Dermis microvascular lymphatic vessel endothelial cell (primary cell): Measurements from ENCODE around the gene RPS14. TPM values are rescaled to one million over a fixed set of nuclear protein-coding genes. Genes with fewer than 3 reads are reported as not detected.
A peak's percentile ranks its signal among the peaks of the same experiment; 100 is the strongest.
"Not testable (repeated sequence)": the region's sequence is repeated elsewhere in the genome, so short reads cannot be mapped to it uniquely, and the experiment has no call there.

ENCODE experiments used
- DNase-seq, 2 donors: peaks; one replicate each; pipeline versions ENCODE4 v3.0.0 to v3.0.0-alpha.2; 2010; ENCODE audit warnings: low read depth in 2 of 2
- total RNA-seq: library from RNA; depleted of rRNA; stranded (reverse); fragments of >200 nt; gene quantifications from 2 replicates; pipeline ENCODE4 v1.2.1, GENCODE V29; 2014

Gene RPS14
- total RNA-seq, 1 donor from 2014 or later, result 2,736 TPM

- not testable (repeated sequence) for DNase-seq
These were observed 35.4 kb downstream of the RPS14 start for GRCh38 chr5:150413902-150414790.

GRCh38 chr5:150413176-150413901 lies 36.2 kb downstream of the RPS14 start:
- DNase-seq, result no peak

GRCh38 chr5:150412319-150413175 lies 37.0 kb downstream of the RPS14 start, which contains the start of gene CD74:
Gene CD74, minus strand, starts transcription at chr5:150412910. Its CDS starts 161 bp downstream, at chr5:150412749.
- peak in 1 of 2 donors; percentile 44 for DNase-seq

- DNase-seq, result no peak
These were observed 38.1 kb downstream of the RPS14 start for GRCh38 chr5:150411245-150411979.

GRCh38 chr5:150410524-150411244 lies 38.9 kb downstream of the RPS14 start:
- DNase-seq, result peak; percentile 70 to 78

GRCh38 chr5:150409638-150410523 lies 39.7 kb downstream of the RPS14 start:
- peak; percentile 78 to 88 for DNase-seq

- no peak for DNase-seq
These were observed 41.2 kb downstream of the RPS14 start for GRCh38 chr5:150408231-150408943.

- DNase-seq, result no peak
These were observed 42.3 kb downstream of the RPS14 start for GRCh38 chr5:150407096-150407720.

GRCh38 chr5:150406723-150407095 lies 42.8 kb downstream of the RPS14 start:
- DNase-seq, result no peak

GRCh38 chr5:150406103-150406722 lies 43.3 kb downstream of the RPS14 start:
- DNase-seq, result no peak

GRCh38 chr5:150404941-150405816 lies 44.4 kb downstream of the RPS14 start:
- DNase-seq, result no peak

GRCh38 chr5:150404535-150404934 lies 45.0 kb downstream of the RPS14 start:
- DNase-seq, result no peak

- DNase-seq, result no peak
These were observed 45.4 kb downstream of the RPS14 start for GRCh38 chr5:150404121-150404520.

GRCh38 chr5:150402901-150403342 lies 46.6 kb downstream of the RPS14 start:
- DNase-seq, result no peak

- DNase-seq, result no peak
These were observed 47.2 kb downstream of the RPS14 start for GRCh38 chr5:150402229-150402773.
